Measurements from ENCODE around the gene ST3GAL3. TPM values are rescaled to one million over a fixed set of nuclear protein-coding genes. Genes with fewer than 3 reads are reported as not detected.

Gene ST3GAL3
- total RNA-seq, 1 donor from 2014 or later = 24.2 TPM

DNA sequence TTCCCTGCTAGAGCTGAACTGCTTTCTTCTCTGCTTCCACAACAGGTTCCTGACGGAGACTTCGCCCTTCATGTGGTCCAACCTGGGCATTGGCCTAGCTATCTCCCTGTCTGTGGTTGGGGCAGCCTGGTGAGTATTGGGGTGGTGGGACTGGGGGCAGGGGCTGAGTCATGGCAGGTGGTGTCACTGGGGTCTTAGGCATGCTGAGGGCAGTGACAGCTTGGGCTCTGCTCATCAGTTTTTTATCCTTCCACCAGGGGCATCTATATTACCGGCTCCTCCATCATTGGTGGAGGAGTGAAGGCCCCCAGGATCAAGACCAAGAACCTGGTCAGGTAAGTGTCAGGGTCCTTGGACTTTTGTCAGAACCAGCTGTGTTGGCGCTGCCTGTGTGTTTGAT lies 268.7 kb downstream of the ST3GAL3 start:
- no peak for ATAC-seq (ENCODE audit: poor library complexity)
- intact Hi-C loops (cut with DNase I) = no loop called here

DNA sequence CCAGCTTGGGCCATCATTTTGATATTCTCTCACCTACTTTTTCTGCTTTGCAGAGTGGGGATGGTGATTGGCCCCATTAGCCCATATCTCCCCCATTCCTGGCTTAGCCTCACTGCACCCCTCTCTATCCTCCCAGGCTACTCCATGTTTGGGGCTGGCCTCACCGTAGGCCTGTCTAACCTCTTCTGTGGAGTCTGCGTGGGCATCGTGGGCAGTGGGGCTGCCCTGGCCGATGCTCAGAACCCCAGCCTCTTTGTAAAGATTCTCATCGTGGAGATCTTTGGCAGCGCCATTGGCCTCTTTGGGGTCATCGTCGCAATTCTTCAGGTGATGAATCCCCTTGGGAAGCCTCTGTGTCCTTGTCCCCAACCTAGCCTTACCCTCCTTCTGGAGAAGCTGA lies 269.6 kb downstream of the ST3GAL3 start:
- ATAC-seq (ENCODE audit: poor library complexity) (no peak), DNase-seq (no peak)
- intact Hi-C loops (cut with DNase I) = no loop called here

More for the DNA sequence above, 268.7 kb downstream of the ST3GAL3 start:
- DNase-seq = no peak

- ATAC-seq (ENCODE audit: poor library complexity) (no peak), DNase-seq (no peak)
- intact Hi-C loops (cut with DNase I) = no loop called here
Measured at GRCh38 chr1:43977376-43978263, 270.3 kb downstream of the ST3GAL3 start.

DNA sequence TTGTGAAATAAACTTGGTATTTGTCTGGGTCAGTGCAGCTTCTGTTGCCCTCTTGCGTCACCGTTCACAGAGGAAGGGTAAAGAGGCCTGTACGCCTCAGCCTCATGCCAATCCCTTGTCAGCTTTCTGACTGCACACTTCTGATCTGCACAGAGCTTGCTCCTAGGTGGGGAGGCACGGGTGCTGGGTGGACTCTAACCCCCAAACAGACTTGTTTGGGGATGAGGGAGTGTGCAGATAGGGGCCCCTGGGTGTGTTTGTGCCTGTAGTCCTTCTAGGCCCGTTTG lies 270.9 kb downstream of the ST3GAL3 start:
- DNase-seq = no peak
- intact Hi-C loops (cut with DNase I) = no loop called here

DNA sequence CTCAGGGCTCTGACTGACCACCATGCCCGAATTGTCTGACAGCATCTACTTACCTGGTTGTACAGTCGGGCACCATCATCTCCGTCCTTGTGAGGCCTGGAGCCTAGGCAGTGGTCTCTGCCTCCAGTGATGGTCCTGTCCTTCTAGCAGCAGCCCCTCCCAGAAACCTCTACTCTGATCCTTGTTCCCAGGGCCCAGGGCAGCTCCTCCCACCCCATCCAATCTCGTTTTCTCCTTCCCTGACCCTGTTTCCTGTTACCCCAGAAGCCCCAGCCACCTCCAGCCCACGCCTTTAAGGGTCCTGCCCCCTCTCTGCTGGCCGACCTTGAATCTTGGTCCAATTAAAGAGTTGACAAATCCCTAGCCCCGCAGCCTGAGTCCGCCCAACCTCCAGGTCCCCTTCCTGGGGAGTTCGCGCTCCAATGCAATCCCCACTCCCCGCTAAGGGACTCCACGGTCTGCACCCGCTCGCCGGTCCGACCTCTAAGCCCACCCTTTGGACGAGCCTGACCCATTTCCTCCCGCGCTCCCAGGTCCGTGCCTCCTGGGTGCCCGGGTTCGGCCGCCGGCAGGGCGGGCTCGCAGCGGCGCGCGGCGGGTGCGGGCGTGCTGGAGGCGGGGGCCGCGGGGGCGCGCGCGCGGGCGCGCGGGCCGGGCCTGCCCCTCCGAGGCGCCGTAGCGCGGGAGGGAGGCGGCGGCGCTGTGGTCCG lies 271.4 kb downstream of the ST3GAL3 start, which contains the start of gene B4GALT2:
TSS of gene B4GALT2 (plus strand) at position 660 of the 710 bp plus-strand sequence. CDS start 1,951 bp downstream, outside the sequence.
- peak; percentile 61 for DNase-seq
- intact Hi-C loops (cut with DNase I) = no loop called here
- no peak for ATAC-seq (ENCODE audit: poor library complexity)

More for the DNA sequence above, 270.9 kb downstream of the ST3GAL3 start:
- no peak for ATAC-seq (ENCODE audit: poor library complexity)

- intact Hi-C loops (cut with DNase I) = no loop called here
- ATAC-seq (ENCODE audit: poor library complexity) (no peak), DNase-seq (no peak)
Measured at GRCh38 chr1:43979261-43979527, 271.9 kb downstream of the ST3GAL3 start.

DNA sequence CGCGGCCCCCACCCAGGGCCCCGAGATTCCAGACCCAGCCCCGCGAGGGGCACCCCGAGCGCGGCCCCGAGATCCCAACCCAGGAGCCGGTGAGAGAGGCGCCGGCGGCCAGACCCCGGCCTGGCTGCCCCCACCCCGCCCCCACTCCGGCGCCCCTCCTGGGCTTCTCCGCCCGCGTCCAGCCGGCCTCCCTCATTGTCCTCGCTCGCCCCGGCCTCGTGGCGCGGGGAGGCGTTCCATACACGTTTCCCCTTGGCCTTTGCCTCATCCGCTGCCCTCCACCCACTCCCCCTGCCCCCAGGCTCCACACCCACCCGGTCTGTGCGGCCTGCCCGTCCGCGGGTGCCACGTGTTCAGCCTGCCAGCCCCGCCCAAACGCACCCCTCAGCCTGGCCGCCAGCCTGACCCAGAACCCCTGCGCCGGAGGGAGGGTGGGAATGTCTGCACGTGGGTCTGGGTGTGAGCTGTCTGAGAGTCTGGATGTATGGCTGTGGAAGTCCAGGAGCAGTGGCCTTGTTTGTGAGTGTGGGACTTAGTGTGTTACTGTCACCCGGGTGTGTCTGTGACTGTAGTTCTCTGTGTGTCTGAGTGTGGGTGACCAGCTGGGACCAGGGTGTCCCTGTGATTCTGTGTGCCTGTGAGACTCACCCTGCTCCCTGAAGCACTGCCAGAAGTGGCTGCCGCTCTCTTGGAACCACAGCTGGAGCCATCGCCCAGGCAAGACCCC lies 272.4 kb downstream of the ST3GAL3 start:
- peak; percentile 70 for DNase-seq

GRCh38 chr1:43980255-43981134 lies 273.2 kb downstream of the ST3GAL3 start:
- intact Hi-C loops (cut with DNase I) = no loop called here
- no peak for DNase-seq

More for the DNA sequence above, 272.4 kb downstream of the ST3GAL3 start:
- ATAC-seq (ENCODE audit: poor library complexity) = peak; percentile 5
- intact Hi-C loops (cut with DNase I) = no loop called here

More at GRCh38 chr1:43980255-43981134, 273.2 kb downstream of the ST3GAL3 start:
- ATAC-seq (ENCODE audit: poor library complexity) = no peak

Small RNA genes lying within 50 kb of the gene (microRNA-seq; reads per million reads assigned to microRNA genes)
- gene MIR6079 = not detected

Other genes starting within 250 kb of the ST3GAL3 start
- gene PTPRF, start 176.7 kb upstream of the ST3GAL3 start, total RNA-seq = 4.2 TPM
- 13.2 TPM for gene KDM4A, start 57.4 kb upstream of the ST3GAL3 start, total RNA-seq
- gene ARTN, start 226.3 kb downstream of the ST3GAL3 start, total RNA-seq = not detected
- 58.8 TPM for gene IPO13, start 239.4 kb downstream of the ST3GAL3 start, total RNA-seq